Measurements from ENCODE around the gene CCNG2. TPM values are rescaled to one million over a fixed set of nuclear protein-coding genes. Genes with fewer than 3 reads are reported as not detected.

The CCNG2 gene
- total and polyA plus RNA-seq, 9 of the 15 experiments (the other 6 are each of a cell fraction or from before 2014, with no cell fraction given): 0.49 to 6.6 (median 2.9) TPM

- no peak for TF ChIP-seq REST (IDR thresholded peaks at IDR 0.05; ENCODE audit: borderline replicate concordance)
- no peak for TF ChIP-seq REST (CRISPR knock-in tag; IDR thresholded peaks at IDR 0.05; ENCODE audit: low read depth)
- TF ChIP-seq FOXA3 (CRISPR knock-in tag; conservative IDR thresholded peaks at IDR 0.05 in 1 of 2, IDR thresholded peaks at IDR 0.05 in 1 of 2): no peak
- no peak for TF ChIP-seq ZHX1 (conservative IDR thresholded peaks at IDR 0.05; ENCODE audit: low read length)
- TF ChIP-seq HDAC8 (tag; IDR thresholded peaks at IDR 0.05): no peak
- no peak for TF ChIP-seq HMGN3 (IDR thresholded peaks at IDR 0.05; ENCODE audit: borderline replicate concordance, extremely low read depth, insufficient read length, low read depth, low read length)
- TF ChIP-seq HNRNPLL (IDR thresholded peaks at IDR 0.05; ENCODE audit: low read depth, low read length, poor library complexity, severe bottlenecking): no peak
- no peak for TF ChIP-seq MTA1 (IDR thresholded peaks at IDR 0.05; ENCODE audit: borderline replicate concordance)
- no peak for TF ChIP-seq FIP1L1 (IDR thresholded peaks at IDR 0.05; ENCODE audit: low read depth, low read length, poor library complexity, severe bottlenecking)
- TF ChIP-seq ATF7 (IDR thresholded peaks at IDR 0.05): no peak
- TF ChIP-seq MXI1 (IDR thresholded peaks at IDR 0.05; ENCODE audit: low read depth, low read length): no peak
- TF ChIP-seq ZNF277 (CRISPR knock-in tag; IDR thresholded peaks at IDR 0.05; ENCODE audit: borderline replicate concordance): no peak
- no peak for TF ChIP-seq CXXC5 (CRISPR knock-in tag; IDR thresholded peaks at IDR 0.05)
- TF ChIP-seq SRSF1 (IDR thresholded peaks at IDR 0.05; ENCODE audit: low read depth, low read length): no peak
- TF ChIP-seq PHTF2 (CRISPR knock-in tag; IDR thresholded peaks at IDR 0.05): no peak
Measured at GRCh38 chr4:77219266-77219665, 62.3 kb downstream of the CCNG2 start (continued).
